CD4-positive, alpha-beta T cell treated with Interleukin-1 beta for 1 hour (primary cell): ENCODE results near the gene MARK4.
"Not testable (repeated sequence)": the region's sequence is repeated elsewhere in the genome, so short reads cannot be mapped to it uniquely, and the experiment has no call there.

ENCODE experiments used
- DNase-seq, 2 donors: peaks; one replicate each; pipeline ENCODE4 v3.0.0-alpha.2; 2020 to 2022

The MARK4 gene

GRCh38 chr19:45307361-45307760 is 56.3 kb downstream of the MARK4 start:
- DNase-seq: no peak

GRCh38 chr19:45309322-45309721 is 58.3 kb downstream of the MARK4 start:
- DNase-seq: not testable (repeated sequence)

DNA sequence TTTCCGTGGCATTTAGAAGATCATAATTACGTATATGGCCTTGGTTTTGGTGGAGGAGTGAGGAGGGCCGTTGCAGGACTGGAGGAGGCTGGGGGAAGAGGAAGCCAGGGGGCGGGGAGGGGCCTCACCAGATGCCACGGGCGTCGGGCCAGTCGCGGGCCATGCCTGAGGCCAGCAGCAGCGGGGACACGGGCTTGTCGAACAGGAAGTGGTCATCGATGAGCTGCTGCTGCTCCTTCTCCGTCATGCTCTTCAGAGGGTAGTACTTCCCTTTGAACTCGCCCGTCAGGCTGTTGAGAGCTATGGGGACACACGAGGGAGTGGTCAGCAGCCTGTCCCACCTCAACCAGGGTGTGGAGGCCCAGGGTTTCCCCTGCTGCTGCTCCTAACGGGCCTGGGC is 60.5 kb downstream of the MARK4 start:
- peak in 1 of 2 donors; percentile 46 for DNase-seq

DNA sequence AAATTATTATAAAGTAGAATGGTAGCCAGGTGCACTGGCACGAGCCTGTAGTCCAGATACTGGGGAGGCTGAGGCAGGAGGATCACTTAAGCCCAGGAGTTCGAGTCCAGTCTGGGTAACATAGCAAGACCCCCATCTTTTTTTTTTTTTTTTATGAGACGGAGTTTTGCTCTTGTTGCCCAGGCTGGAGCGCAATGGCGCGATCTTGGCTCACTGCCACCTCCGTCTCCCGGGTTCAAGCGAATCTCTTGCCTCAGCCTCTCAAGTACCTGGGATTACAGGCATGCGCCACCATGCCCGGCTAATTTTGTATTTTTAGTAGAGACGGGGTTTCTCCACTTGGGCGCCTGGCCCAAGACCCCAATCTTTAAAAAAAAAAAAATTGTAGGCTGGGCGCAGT is 61.2 kb downstream of the MARK4 start:
- DNase-seq: not testable (repeated sequence)

GRCh38 chr19:45314708-45315245 is 63.7 kb downstream of the MARK4 start:
- no peak for DNase-seq

DNA sequence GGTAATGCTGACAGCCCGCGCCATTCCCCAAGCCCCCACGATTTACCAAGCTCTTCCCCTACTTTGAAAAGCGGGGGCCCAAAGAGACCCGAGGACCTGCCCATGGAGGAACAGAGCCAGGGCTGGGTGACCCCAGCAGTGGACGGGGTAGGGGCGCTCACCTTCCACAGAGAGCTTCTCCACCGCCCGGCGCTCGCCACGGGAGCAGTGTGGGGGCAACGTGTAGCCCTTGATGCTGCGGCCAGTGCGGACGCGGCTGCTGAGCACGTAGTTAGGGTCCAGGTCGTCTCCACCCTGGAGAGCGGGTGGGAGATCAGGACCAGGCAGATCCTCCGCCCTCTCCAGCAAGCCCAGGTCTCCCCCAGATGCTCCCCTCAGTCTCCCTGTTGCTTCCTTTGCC is 64.2 kb downstream of the MARK4 start:
- no peak for DNase-seq

DNA sequence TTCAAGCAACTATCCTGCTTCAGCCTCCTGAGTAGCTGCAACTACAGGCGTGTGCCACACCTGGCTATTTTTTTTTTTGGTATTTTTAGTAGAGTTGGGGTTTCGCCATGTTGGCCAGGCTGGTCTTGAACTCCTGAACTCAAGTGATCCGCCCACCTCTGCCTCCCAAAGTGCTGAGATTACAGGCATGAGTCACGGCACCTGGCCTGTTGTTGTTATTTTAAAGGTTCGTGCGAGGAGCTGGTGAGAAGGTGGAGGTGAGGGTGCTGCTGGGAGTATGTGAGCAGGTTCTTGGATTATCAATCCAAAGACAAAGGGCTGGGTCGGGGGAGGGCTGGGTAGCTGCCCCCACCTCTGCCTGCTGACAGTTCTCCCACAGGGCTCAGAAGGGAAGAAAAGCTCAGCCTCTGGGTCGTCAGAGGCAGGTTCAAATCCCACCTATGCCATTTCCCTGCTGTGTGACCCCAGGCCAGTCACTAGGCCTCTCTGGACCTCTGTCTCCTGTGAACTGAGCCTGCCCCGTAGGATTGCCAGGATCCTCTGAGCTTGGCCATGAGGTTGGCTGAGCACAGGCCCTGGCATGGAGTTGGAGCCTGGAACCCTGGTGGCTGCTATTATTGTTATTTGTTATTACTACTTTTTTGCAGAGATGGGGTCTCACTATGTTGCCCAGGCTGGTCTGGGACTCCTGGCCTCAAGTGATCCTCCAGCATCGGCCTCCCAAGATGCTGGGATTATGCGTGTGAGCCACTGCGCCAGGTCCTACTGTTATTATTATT is 70.1 kb downstream of the MARK4 start:
- no peak for DNase-seq

- no peak for DNase-seq
These were observed 70.8 kb downstream of the MARK4 start for GRCh38 chr19:45321848-45322247.

- no peak for DNase-seq
These were observed 71.2 kb downstream of the MARK4 start for GRCh38 chr19:45322311-45322710.

- DNase-seq: no peak
These were observed 71.7 kb downstream of the MARK4 start, which contains the start of gene CKM for GRCh38 chr19:45322744-45323281. Gene CKM (minus strand): TSS chr19:45322875. CDS start chr19:45319713, 3,162 bp downstream.

GRCh38 chr19:45323671-45324081 is 72.6 kb downstream of the MARK4 start:
- DNase-seq: no peak

DNA sequence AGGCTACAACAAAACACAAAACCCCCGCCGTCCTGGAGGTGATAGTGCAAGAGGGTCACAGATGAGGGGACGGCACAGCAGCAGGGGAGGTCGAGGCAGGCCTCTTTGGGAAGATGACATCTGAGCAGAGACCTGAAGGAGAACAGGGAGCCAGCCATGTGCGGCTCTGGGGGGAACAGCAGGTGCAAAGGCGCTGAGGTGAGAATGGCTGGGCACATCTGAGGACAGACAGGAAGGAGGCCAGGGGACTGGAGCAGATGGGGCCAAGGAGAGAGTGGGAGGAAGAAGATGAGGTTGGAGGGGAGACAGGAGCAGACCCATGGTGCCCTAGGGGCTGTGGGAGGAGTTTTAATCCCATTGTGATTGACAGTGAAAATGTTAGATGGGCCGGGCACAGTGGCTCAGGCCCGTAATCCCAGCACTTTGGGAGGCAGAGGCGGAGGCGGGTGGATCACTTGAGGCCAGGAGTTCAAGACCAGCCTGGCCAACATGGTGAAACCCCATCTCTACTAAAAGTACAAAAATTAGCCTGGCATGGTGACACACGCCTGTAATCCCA is 73.4 kb downstream of the MARK4 start:
- DNase-seq: no peak

GRCh38 chr19:45327404-45328143 is 76.5 kb downstream of the MARK4 start:
- DNase-seq: no peak

DNA sequence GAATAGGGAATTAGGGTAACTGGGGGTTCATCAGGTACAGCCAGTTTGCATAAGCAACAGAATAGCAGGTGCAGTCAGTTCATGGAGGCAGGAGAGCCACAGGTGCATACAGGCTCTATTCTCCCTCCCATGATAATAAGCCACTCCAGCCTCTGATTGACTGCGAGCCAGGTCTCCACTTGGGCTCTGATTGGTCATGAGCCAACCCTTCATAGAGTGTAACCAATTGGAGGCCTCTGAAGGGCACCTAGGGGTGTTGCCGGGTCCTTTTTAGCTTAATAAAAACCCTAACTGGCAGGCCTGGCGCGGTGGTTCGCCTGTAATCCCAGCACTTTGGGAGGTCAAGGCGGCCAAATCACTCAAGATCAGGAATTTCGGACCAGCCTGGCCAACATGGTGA is 80.3 kb downstream of the MARK4 start:
- DNase-seq: no peak

- DNase-seq: no peak
These were observed 82.7 kb downstream of the MARK4 start for GRCh38 chr19:45333609-45334303.

GRCh38 chr19:45334881-45335280 is 83.8 kb downstream of the MARK4 start:
- not testable (repeated sequence) for DNase-seq

- DNase-seq: no peak
These were observed 85.7 kb downstream of the MARK4 start for GRCh38 chr19:45336696-45337251.

- no peak for DNase-seq
These were observed 88.6 kb downstream of the MARK4 start for GRCh38 chr19:45339629-45340028.

DNA sequence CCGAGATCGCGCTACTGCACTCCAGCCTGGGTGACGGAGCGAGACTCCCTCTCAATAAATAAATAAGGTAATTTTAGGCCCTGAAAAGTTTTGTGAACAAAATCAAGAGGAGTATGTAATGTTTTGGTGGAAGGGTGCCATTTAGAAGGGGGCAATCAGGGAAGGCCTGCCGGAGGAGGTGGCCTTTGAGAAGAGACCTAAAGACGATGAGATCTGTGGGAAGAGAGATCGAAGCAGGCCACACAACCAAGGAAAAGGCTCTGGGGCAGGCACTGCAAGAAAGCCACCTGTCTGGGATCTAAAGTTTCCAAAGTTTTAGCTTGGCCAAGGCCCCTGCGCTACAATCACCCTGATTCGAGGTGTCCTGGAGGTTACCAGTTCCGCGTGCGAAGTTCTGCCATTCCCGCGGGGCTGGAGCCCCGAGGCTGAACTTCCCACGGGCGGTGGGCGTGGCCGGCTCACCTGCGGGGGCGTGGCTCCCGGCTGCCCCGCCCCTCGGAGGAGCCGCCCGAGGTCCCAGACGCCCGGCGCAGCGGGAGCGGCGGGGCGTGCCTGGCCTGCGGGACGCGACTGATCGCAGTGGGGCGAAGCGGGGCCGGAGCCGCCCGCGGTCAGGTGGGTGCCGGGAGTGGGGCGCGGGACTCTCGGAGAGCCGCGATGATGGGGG is 89.3 kb downstream of the MARK4 start, which contains the start of gene KLC3:
TSS of gene KLC3 (plus strand) at position 519 of the 667 bp plus-strand sequence. CDS start 4,792 bp downstream, outside the sequence.
- peak; percentile 16 to 36 for DNase-seq

DNA sequence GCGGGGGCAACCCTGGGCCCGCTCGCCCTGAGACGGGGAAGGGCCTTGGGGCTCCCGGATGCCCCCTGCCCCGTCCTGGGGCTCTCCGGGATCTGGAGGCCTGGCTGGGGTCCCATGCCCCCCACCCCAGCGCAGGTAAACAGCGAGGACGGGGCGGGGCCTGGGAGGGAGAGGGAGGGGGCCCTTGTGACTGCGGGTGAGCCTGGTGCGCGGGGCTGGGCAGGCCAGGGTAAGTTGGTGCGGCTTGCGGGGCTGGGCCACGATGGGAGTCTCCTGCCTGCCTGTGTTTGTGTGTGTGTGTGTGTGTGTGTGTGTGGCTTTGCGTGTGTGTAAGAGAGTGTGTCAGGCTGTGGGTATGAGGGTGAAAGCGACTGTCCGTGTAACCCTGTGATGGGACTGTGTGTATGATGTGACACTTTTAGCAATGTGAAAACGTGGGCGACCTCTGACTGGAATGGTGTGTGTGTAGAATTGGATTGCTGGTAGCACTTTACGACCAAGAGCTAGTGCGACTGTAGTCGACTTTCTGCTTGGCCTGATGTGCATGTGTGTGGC is 89.9 kb downstream of the MARK4 start:
- no peak for DNase-seq

DNA sequence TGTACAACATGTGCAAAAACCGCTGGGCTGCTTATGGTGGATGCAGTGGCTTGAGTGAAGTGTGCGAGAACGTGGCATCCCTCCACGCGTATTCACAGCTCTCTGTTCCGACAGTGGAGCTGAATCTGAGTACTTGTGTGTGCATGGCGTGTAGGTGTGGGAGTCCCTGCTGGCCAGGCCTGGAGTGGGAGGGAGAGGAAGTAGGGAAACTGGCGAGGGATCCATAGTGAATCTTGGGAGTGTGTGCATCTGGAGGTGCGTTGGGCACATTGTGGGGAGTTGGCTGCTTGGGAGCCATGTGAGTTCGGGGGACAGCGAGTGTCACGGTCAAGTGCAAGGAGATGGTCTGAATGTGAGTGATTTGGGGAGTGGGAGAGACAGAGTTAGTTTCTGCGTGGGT is 91.8 kb downstream of the MARK4 start:
- DNase-seq: no peak
